Activated T-cell treated with anti-CD3 and anti-CD28 coated beads, Interleukin-2, amount 50 U/mL, for 72 hours (primary cell): Measurements from ENCODE around the gene ZNF175. TPM values are rescaled to one million over a fixed set of nuclear protein-coding genes. Genes with fewer than 3 reads are reported as not detected.

ENCODE experiments used
- ATAC-seq, 2 donors: fragments of 150-1000 bp; cut with Tn5 transposase; replicated peaks in 1 of 2; 2 replicates each; pipeline ENCODE4 v1.10.0; 2021; ENCODE audit warnings: moderate library complexity in 2 of 2, mild to moderate bottlenecking in 1 of 2
- DNase-seq, 2 donors: peaks; one replicate each; pipeline ENCODE4 v3.0.0; 2021 to 2022; ENCODE audit warnings: mixed read lengths in 1 of 2
- H3K27ac Mint-ChIP-seq: one replicate; pipeline ENCODE4 v1.8.0; 2022; ENCODE audit warnings: mild to moderate bottlenecking, moderate library complexity, mixed read lengths
- H3K27me3 Mint-ChIP-seq: one replicate; pipeline ENCODE4 v1.8.0; 2022; ENCODE audit warnings: low read depth, mixed read lengths
- H3K36me3 Mint-ChIP-seq, 2 donors: one replicate each; pipeline ENCODE4 v1.8.0; 2022; ENCODE audit warnings: mixed read lengths in 2 of 2, mild to moderate bottlenecking in 1 of 2; ENCODE audit not compliant: insufficient read depth in 2 of 2
- H3K4me1 Mint-ChIP-seq: one replicate; pipeline ENCODE4 v1.8.0; 2022; ENCODE audit warnings: low read depth, mixed read lengths
- H3K4me3 Mint-ChIP-seq, 2 donors: one replicate each; pipeline ENCODE4 v1.8.0; 2022; ENCODE audit warnings: mild to moderate bottlenecking in 2 of 2, mixed read lengths in 2 of 2, moderate library complexity in 2 of 2
- H3K9me3 Mint-ChIP-seq, 2 donors: one replicate each; pipeline ENCODE4 v1.8.0; 2022; ENCODE audit warnings: mixed read lengths in 2 of 2
- total RNA-seq, 2 donors: library from RNA; stranded (reverse); gene quantifications; one replicate each; pipeline ENCODE4 v1.2.3, GENCODE V29; 2022

Gene ZNF175
- total RNA-seq, 2 donors from 2014 or later = 11.1 to 13.3 TPM

GRCh38 chr19:51637362-51637978 lies 66.4 kb downstream of the ZNF175 start:
- Mint-ChIP-seq H3K27me3 (peaks cover 61% of the 10 kb centered on the region), H3K4me1 (no peaks in the 10 kb centered on the region), H3K9me3 (no peaks in the 10 kb centered on the region), H3K4me3 (no peak overlapping the region), H3K27ac (peak overlapping the region; percentile 52), H3K36me3 (peaks cover 0 to 1% of the 10 kb centered on the region in 2 donors)
- DNase-seq (no peak), ATAC-seq (no peak)

GRCh38 chr19:51639916-51640315 lies 68.8 kb downstream of the ZNF175 start:
- no peak for ATAC-seq
- Mint-ChIP-seq H3K36me3 (peaks cover 0 to 1% of the 10 kb centered on the region in 2 donors), H3K9me3 (no peaks in the 10 kb centered on the region), H3K4me3 (no peak overlapping the region), H3K27ac (no peak overlapping the region), H3K27me3 (peaks cover 80% of the 10 kb centered on the region), H3K4me1 (no peaks in the 10 kb centered on the region)
- no peak for DNase-seq

- ATAC-seq (no peak), DNase-seq (no peak)
- Mint-ChIP-seq H3K4me3 (no peak overlapping the region), H3K9me3 (no peaks in the 10 kb centered on the region), H3K36me3 (peaks cover 0 to 1% of the 10 kb centered on the region in 2 donors), H3K27me3 (peaks cover 85% of the 10 kb centered on the region), H3K27ac (no peak overlapping the region), H3K4me1 (no peaks in the 10 kb centered on the region)
Measured at GRCh38 chr19:51640386-51640785, 69.3 kb downstream of the ZNF175 start.

GRCh38 chr19:51641648-51642047 lies 70.6 kb downstream of the ZNF175 start:
- DNase-seq (no peak), ATAC-seq (no peak)
- Mint-ChIP-seq H3K36me3 (peaks cover 0 to 1% of the 10 kb centered on the region in 2 donors), H3K27ac (no peak overlapping the region), H3K27me3 (peaks cover 83% of the 10 kb centered on the region), H3K4me1 (no peaks in the 10 kb centered on the region), H3K4me3 (no peak overlapping the region), H3K9me3 (no peaks in the 10 kb centered on the region)

Other genes with a start within 250 kb of the ZNF175 start
- gene VSIG10L, start 229.1 kb upstream of the ZNF175 start, total RNA-seq = 1 to 10 TPM; 6.4 to 7.6 TPM
- gene ETFB, start 204.9 kb upstream of the ZNF175 start, total RNA-seq = 100 to 1,000 TPM; 156 to 160 TPM
- gene CLDND2, start 202.3 kb upstream of the ZNF175 start, total RNA-seq = 10 to 100 TPM; 14.0 to 14.9 TPM
- 100 to 1,000 TPM; 190 to 261 TPM for gene NKG7, start 198.6 kb upstream of the ZNF175 start, total RNA-seq
- 1 to 10 TPM; 1.0 to 2.0 TPM for gene LIM2, start 183.3 kb upstream of the ZNF175 start, total RNA-seq
- under 1 TPM; 0.23 to 0.26 TPM for gene C19orf84, start 180.7 kb upstream of the ZNF175 start, total RNA-seq
- 1 to 10 TPM in 1 of 2 donors, under 1 TPM in 1; 0.38 to 1.4 TPM for gene SIGLEC10, start 153.6 kb upstream of the ZNF175 start, total RNA-seq
- not detected for gene SIGLEC8, start 112.8 kb upstream of the ZNF175 start, total RNA-seq
- gene CEACAM18, start 92.7 kb upstream of the ZNF175 start, total RNA-seq = not detected
- gene SIGLEC12, start 69.5 kb upstream of the ZNF175 start, total RNA-seq = 1 to 10 TPM; 1.0 to 1.6 TPM
- not detected for gene SIGLEC6, start 39.6 kb upstream of the ZNF175 start, total RNA-seq
- gene SIGLEC5, start 59.1 kb downstream of the ZNF175 start, total RNA-seq = not detected
- gene SIGLEC14, start 75.5 kb downstream of the ZNF175 start, total RNA-seq = under 1 TPM in 1 of 2 donors, not detected in 1; 0.38 TPM
- 1 to 10 TPM; 3.6 to 7.5 TPM for gene SPACA6, start 122.0 kb downstream of the ZNF175 start, total RNA-seq
- not detected for gene HAS1, start 152.7 kb downstream of the ZNF175 start, total RNA-seq
- not detected for gene FPR1, start 180.6 kb downstream of the ZNF175 start, total RNA-seq
- gene FPR2, start 189.9 kb downstream of the ZNF175 start, total RNA-seq = not detected
- not detected for gene FPR3, start 223.9 kb downstream of the ZNF175 start, total RNA-seq